Activated CD8-positive, alpha-beta memory T cell treated with anti-CD3 and anti-CD28 coated beads, Interleukin-2, amount 10 ng/mL, durations not matched to agents 7 days and 5 days (primary cell): ENCODE data around the gene TMEM14A. TPM values are rescaled to one million over a fixed set of nuclear protein-coding genes. Genes with fewer than 3 reads are reported as not detected.
"Not testable (repeated sequence)": the region's sequence is repeated elsewhere in the genome, so short reads cannot be mapped to it uniquely, and the experiment has no call there.

Source experiments
- ATAC-seq: fragments of 150-1000 bp; cut with Tn5 transposase; one replicate; pipeline ENCODE4 v1.10.0; 2021; ENCODE audit warnings: moderate library complexity
- CTCF ChIA-PET: fragments of 350-600 bp; sonication (Branson Sonifier 250); formaldehyde crosslinking; loops from one replicate; lab custom pipeline; 2021; ENCODE audit warnings: antibody characterized with exemption; lab: Charles Lee
- DNase-seq: peaks from one replicate; pipeline ENCODE4 v3.0.0-alpha.2; 2020
- H3K27ac Mint-ChIP-seq: one replicate; pipeline ENCODE4 v1.8.0; 2021; ENCODE audit warnings: mild to moderate bottlenecking, mixed read lengths
- H3K27me3 Mint-ChIP-seq: one replicate; pipeline ENCODE4 v1.8.0; 2021; ENCODE audit warnings: mixed read lengths
- H3K36me3 Mint-ChIP-seq: one replicate; pipeline ENCODE4 v1.8.0; 2021; ENCODE audit warnings: mild to moderate bottlenecking, mixed read lengths
- H3K4me1 Mint-ChIP-seq: one replicate; pipeline ENCODE4 v1.8.0; 2021; ENCODE audit warnings: mixed read lengths
- H3K4me3 Mint-ChIP-seq: one replicate; pipeline ENCODE4 v1.8.0; 2021; ENCODE audit warnings: mild to moderate bottlenecking, moderate library complexity, mixed read lengths
- H3K9me3 Mint-ChIP-seq: one replicate; pipeline ENCODE4 v1.8.0; 2022; ENCODE audit warnings: low read depth, mixed read lengths
- total RNA-seq, 2 experiments: library from RNA; stranded (reverse); gene quantifications; one replicate each; pipeline ENCODE4 v1.2.3, GENCODE V29; 2021

Gene TMEM14A
- total RNA-seq, 2 experiments from 2014 or later = 23.2 to 25.8 TPM

DNA sequence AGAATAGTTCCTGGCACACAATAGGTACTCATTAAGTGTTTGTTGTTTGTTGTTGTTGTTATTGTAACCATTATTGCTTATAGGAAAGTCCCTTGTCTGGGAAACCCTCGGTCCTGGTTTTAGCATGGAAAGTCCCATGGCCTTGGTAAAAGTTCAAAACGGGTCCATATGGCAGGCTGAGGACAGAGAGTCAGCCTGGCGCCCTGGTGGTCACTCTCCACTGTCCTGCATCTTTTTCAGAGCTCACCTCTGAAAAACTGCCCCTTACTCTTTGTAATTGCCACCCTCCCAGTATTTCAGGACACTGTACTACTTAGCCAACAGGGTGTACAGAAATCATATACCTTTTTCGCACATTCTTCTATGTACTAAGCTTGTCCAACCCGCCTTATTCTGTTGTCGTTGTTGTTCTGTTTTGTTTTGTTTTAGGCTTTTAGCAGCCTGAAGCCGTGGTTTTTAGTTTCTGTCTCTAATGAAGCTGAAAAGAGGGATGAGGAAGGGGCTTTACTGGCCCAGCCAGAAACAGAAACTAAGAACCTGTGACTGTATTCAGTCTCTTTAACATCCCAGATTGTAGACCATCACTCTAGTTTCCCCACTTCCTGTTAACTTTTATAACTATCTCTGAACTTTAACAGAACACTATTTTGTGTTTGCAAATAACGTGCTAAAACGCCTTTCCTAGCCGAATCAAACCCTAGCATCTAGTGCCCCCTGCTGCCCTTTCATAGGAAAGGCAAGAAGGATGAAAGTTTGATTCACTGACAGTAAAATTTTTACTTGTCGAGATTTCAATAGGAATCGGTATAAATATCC, 7.6 kb upstream of the TMEM14A start:
- DNase-seq (peak; percentile 71), ATAC-seq (peak; percentile 43)
- H3K27me3 Mint-ChIP-seq = no peaks in the 10 kb centered on the region
- H3K4me1 Mint-ChIP-seq = peaks cover 21% of the 10 kb centered on the region
- H3K27ac Mint-ChIP-seq = no peak overlapping the region
- H3K36me3 Mint-ChIP-seq = peaks cover 2% of the 10 kb centered on the region
- no peaks in the 10 kb centered on the region for H3K9me3 Mint-ChIP-seq
- CTCF ChIA-PET = interaction anchor here (0.8 to 3.1 kb wide), 17 partner anchors 10 to 380 kb away, joined by 3 to 52 read pairs (median 4); partner anchors contain the start of genes EFHC1, PAQR8 and TRAM2
- H3K4me3 Mint-ChIP-seq = no peak overlapping the region

- no peak for DNase-seq
- Mint-ChIP-seq H3K4me1 (peaks cover 22% of the 10 kb centered on the region), H3K9me3 (no peaks in the 10 kb centered on the region), H3K4me3 (no peak overlapping the region), H3K36me3 (peaks cover 2% of the 10 kb centered on the region), H3K27me3 (no peaks in the 10 kb centered on the region), H3K27ac (no peak overlapping the region)
- no peak for ATAC-seq
- CTCF ChIA-PET = interaction anchor here (1.0 to 3.1 kb wide), 9 partner anchors 13 to 301 kb away, joined by 3 to 52 read pairs (median 4); partner anchors contain the start of gene EFHC1
Observed at GRCh38 chr6:52663936-52664185, 7.1 kb upstream of the TMEM14A start.

DNA sequence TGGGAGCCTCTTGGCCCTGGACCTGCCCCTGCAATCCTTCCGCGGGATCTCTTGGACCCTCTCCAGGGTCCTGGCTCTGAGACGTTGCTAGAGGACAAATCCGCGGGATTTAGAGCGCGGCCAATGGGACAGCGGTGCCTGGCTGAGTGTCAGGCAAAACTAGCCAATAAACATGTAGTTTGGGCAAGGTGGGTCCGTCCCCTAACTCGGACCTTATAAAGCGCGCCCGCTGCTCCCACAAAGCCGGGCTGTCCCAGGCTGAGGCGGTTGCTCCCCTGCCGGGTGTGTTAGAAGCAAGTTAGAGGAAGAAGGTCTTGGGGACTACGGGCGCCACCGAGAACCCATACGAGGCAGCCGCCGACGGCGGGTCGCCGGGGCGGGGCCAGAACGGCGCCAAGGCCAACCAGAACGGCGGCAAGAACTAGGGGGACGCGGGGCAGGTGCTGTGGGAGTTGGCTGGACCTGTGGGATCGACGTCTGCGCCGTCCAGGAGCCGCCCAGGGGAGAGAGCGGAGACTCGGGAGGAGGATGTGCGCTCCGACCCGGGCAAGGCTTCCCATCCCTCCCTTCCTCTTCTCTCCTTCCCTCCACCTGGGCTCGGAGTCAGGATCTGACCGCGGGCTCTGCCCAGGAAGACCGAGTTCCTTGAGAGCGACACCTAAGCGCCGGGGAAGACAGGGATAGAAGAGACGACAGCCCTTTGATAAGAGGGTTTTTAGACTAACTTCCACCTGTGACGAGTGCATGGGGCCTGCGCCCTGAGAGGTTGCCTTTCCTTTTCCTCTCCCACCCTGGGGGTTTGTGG, 6.5 kb upstream of the TMEM14A start:
- no peaks in the 10 kb centered on the region for H3K9me3 Mint-ChIP-seq
- ATAC-seq (peak; percentile 98), DNase-seq (peak; percentile 90)
- no peak overlapping the region for H3K4me3 Mint-ChIP-seq
- peaks cover 2% of the 10 kb centered on the region for H3K36me3 Mint-ChIP-seq
- no peak overlapping the region for H3K27ac Mint-ChIP-seq
- CTCF ChIA-PET = interaction anchor here (0.7 to 2.0 kb wide), 7 partner anchors 9 to 274 kb away, joined by 3 to 10 read pairs (median 4); no protein-coding TSS in a partner anchor
- H3K27me3 Mint-ChIP-seq = no peaks in the 10 kb centered on the region
- peaks cover 22% of the 10 kb centered on the region for H3K4me1 Mint-ChIP-seq

DNA sequence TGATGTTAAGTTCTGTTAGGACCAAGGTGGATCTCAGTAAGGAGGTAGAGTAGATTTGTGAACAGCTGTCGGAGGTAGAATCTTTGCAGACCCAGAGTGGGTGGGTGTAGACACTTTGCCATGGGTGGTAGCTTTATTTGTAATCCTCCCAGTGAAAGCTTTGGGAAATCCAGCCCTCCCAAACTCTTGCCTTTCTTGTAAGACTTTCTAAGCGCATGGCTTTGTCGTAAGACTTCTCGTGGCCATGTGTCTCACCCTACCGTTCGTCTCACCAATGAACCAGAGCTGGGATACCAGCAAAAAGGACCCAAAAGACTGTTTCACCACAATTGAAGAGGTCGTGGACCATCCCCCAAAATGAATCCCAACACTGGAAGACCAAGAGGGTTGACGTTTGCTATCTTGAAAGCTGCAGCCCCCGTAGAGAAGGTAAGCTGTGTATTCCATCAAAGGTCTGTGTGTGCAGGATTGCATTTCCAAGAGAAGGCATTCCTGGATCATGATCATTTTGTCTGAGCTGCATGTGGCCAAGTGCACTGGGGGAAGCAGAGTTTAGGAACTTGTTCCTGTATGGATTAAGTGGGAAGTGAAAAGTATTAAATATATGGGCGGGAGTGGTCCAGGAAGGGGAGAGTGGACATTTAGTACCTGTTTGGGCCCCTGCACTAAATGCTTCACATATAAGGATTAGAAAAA, 5.8 kb upstream of the TMEM14A start:
- no peak overlapping the region for H3K27ac Mint-ChIP-seq
- H3K36me3 Mint-ChIP-seq = peaks cover 2% of the 10 kb centered on the region
- no peak for ATAC-seq
- peaks cover 26% of the 10 kb centered on the region for H3K4me1 Mint-ChIP-seq
- no peak overlapping the region for H3K4me3 Mint-ChIP-seq
- H3K9me3 Mint-ChIP-seq = no peaks in the 10 kb centered on the region
- DNase-seq = no peak
- no peaks in the 10 kb centered on the region for H3K27me3 Mint-ChIP-seq
- CTCF ChIA-PET = interaction anchor here (0.7 to 2.0 kb wide), 8 partner anchors 9 to 382 kb away, joined by 3 to 10 read pairs (median 4); no protein-coding TSS in a partner anchor

GRCh38 chr6:52666071-52666470, 4.8 kb upstream of the TMEM14A start:
- no peak overlapping the region for H3K4me3 Mint-ChIP-seq
- no peaks in the 10 kb centered on the region for H3K9me3 Mint-ChIP-seq
- CTCF ChIA-PET = interaction anchor here (2.0 kb wide), 1 partner anchor 276 kb away, joined by 8 read pairs; no protein-coding TSS in a partner anchor
- H3K36me3 Mint-ChIP-seq = peaks cover 2% of the 10 kb centered on the region
- no peak overlapping the region for H3K27ac Mint-ChIP-seq
- DNase-seq (no peak), ATAC-seq (no peak)
- peaks cover 32% of the 10 kb centered on the region for H3K4me1 Mint-ChIP-seq
- no peaks in the 10 kb centered on the region for H3K27me3 Mint-ChIP-seq

DNA sequence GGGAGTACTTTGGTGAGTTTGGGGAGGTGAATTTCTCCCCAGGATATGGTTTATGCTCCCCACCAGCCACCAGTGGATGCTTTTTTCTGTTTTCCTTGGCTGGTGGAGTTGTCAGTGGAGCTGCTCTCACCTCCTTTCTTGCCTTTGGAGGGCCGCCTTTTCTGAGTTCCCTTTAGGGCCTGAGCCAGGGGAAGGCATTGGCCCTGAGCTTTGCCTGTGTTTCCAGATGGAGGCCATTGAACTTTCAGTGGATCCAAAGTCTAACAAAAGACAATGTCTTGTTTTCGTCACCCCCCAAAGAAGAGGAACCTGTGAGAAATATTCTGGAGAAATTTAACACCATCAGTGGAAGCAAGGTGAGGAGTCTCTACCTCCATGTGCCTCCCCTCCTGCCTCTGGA, 4.4 kb upstream of the TMEM14A start:
- no peak for ATAC-seq
- CTCF ChIA-PET = interaction anchor here (2.0 kb wide), 1 partner anchor 276 kb away, joined by 8 read pairs; no protein-coding TSS in a partner anchor

GRCh38 chr6:52667572-52667971, 3.3 kb upstream of the TMEM14A start:
- peaks cover 2% of the 10 kb centered on the region for H3K36me3 Mint-ChIP-seq
- no peak overlapping the region for H3K27ac Mint-ChIP-seq
- CTCF ChIA-PET = interaction anchor here (0.8 kb wide), 1 partner anchor 16 kb away, joined by 3 read pairs; no protein-coding TSS in a partner anchor
- H3K9me3 Mint-ChIP-seq = no peaks in the 10 kb centered on the region
- no peak overlapping the region for H3K4me3 Mint-ChIP-seq
- DNase-seq (no peak), ATAC-seq (no peak)
- peaks cover 43% of the 10 kb centered on the region for H3K4me1 Mint-ChIP-seq
- no peaks in the 10 kb centered on the region for H3K27me3 Mint-ChIP-seq

More for the DNA sequence above, 4.4 kb upstream of the TMEM14A start:
- Mint-ChIP-seq H3K9me3 (no peaks in the 10 kb centered on the region), H3K4me3 (no peak overlapping the region), H3K27ac (no peak overlapping the region), H3K27me3 (no peaks in the 10 kb centered on the region), H3K4me1 (peaks cover 35% of the 10 kb centered on the region), H3K36me3 (peaks cover 2% of the 10 kb centered on the region)
- no peak for DNase-seq

DNA sequence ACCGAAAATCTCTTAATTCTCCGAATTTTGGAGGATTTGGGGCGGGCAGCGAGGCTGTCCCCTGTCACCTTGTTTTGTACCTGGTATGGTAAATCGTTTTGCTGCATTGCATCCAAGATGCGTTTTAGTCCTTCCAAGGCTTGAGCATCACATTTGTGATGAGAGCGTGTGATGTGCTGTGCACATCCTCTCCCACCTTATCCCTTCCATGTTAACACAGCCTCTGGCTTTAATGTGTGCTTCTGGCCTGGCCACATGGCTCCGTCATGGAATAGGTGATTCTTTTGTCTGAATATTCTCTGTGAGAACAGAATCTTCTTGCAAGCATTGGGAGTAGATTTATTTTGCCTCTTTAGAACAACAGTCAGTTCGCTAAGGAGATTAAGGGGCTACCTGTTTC, 763 bp downstream of the TMEM14A start:
- peaks cover 50% of the 10 kb centered on the region for H3K4me1 Mint-ChIP-seq
- H3K4me3 Mint-ChIP-seq = peak overlapping the region; percentile 86
- no peaks in the 10 kb centered on the region for H3K27me3 Mint-ChIP-seq
- no peaks in the 10 kb centered on the region for H3K9me3 Mint-ChIP-seq
- no peak overlapping the region for H3K27ac Mint-ChIP-seq
- no peak for DNase-seq
- no peak for ATAC-seq
- CTCF ChIA-PET = interaction anchor here (0.8 to 2.1 kb wide), 3 partner anchors 12 to 251 kb away, joined by 3 to 7 read pairs (median 3); no protein-coding TSS in a partner anchor
- peaks cover 12% of the 10 kb centered on the region for H3K36me3 Mint-ChIP-seq

GRCh38 chr6:52672412-52673025, 1.6 kb downstream of the TMEM14A start:
- DNase-seq (no peak), ATAC-seq (no peak)
- peaks cover 43% of the 10 kb centered on the region for H3K4me1 Mint-ChIP-seq
- CTCF ChIA-PET = interaction anchor here (0.8 to 2.1 kb wide), 3 partner anchors 10 to 21 kb away, joined by 3 to 7 read pairs (median 5); no protein-coding TSS in a partner anchor
- H3K27me3 Mint-ChIP-seq = no peaks in the 10 kb centered on the region
- H3K9me3 Mint-ChIP-seq = no peaks in the 10 kb centered on the region
- H3K4me3 Mint-ChIP-seq = peak overlapping the region; percentile 1
- peaks cover 17% of the 10 kb centered on the region for H3K36me3 Mint-ChIP-seq
- no peak overlapping the region for H3K27ac Mint-ChIP-seq

DNA sequence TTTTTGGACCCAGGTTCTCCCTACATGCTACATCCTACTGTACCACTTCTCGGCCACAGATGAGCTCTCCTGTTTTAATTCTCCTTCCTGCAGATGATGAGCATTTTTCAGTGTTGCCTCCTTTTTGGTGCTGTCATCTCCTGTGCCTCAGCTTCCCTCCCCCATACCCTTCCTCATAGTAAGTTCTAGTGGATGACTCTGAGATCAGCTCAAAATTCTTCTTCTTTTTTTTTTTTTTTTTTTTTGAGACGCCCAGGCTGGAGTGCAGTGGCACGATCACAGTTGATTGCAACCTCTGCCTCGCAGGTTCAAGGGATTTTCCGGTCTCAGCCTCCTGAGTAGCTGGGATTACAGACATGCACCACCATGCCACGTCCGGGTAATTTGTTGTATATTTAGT, 3.8 kb downstream of the TMEM14A start:
- Mint-ChIP-seq H3K4me3 (no peak overlapping the region), H3K4me1 (peaks cover 33% of the 10 kb centered on the region), H3K27ac (no peak overlapping the region), H3K27me3 (no peaks in the 10 kb centered on the region), H3K9me3 (no peaks in the 10 kb centered on the region), H3K36me3 (peaks cover 17% of the 10 kb centered on the region)
- DNase-seq = no peak
- CTCF ChIA-PET = interaction anchor here (1.0 to 1.8 kb wide), 3 partner anchors 8 to 259 kb away, joined by 3 to 7 read pairs (median 3); no protein-coding TSS in a partner anchor
- ATAC-seq = no peak

- Mint-ChIP-seq H3K4me1 (peaks cover 28% of the 10 kb centered on the region), H3K36me3 (peaks cover 17% of the 10 kb centered on the region)
- ATAC-seq = no peak
Observed at GRCh38 chr6:52675372-52675771, 4.5 kb downstream of the TMEM14A start.

GRCh38 chr6:52676631-52677030, 5.7 kb downstream of the TMEM14A start:
- H3K4me3 Mint-ChIP-seq, CTCF ChIA-PET, DNase-seq, H3K27ac Mint-ChIP-seq, H3K27me3 Mint-ChIP-seq, H3K9me3 Mint-ChIP-seq, ATAC-seq: not testable (repeated sequence)
- H3K36me3 Mint-ChIP-seq = peaks cover 17% of the 10 kb centered on the region
- H3K4me1 Mint-ChIP-seq = peaks cover 19% of the 10 kb centered on the region

More at GRCh38 chr6:52675372-52675771, 4.5 kb downstream of the TMEM14A start:
- Mint-ChIP-seq H3K9me3 (no peaks in the 10 kb centered on the region), H3K4me3 (no peak overlapping the region), H3K27ac (no peak overlapping the region), H3K27me3 (no peaks in the 10 kb centered on the region)
- CTCF ChIA-PET = no interaction called here
- no peak for DNase-seq
